K562 (cell line): ENCODE measurements around the gene CHCHD1. TPM values are rescaled to one million over a fixed set of nuclear protein-coding genes. Genes with fewer than 3 reads are reported as not detected.
A peak's percentile ranks its signal among the peaks of the same experiment; 100 is the strongest.

Experiments
- BRF1 ChIP-seq: IDR thresholded peaks from 3 replicates; pipeline ENCODE4 v1.6.1; 2011; ENCODE audit warnings: borderline replicate concordance, mild to moderate bottlenecking; ENCODE audit not compliant: insufficient read length; ENCODE audit errors: extremely low read depth
- CREB1 ChIP-seq, 2 experiments: sonication (generic) in 1 of 2; formaldehyde crosslinking in 1 of 2; IDR thresholded peaks; 2 replicates each; pipeline versions ENCODE4 v1.6.1 to v1.8.0; 2012 to 2022; ENCODE audit warnings: inconsistent platforms in 1 of 2, mild to moderate bottlenecking in 1 of 2, missing genetic modification reagents in 1 of 2, moderate library complexity in 1 of 2
- HDAC2 ChIP-seq: fragments of 450-650 bp; IDR thresholded peaks from 2 replicates; pipeline ENCODE4 v1.6.1; 2016; ENCODE audit warnings: mild to moderate bottlenecking
- HSF4 ChIP-seq: fragments of 250-450 bp; sonication (Bioruptor Pico); IDR thresholded peaks from 2 replicates; pipeline ENCODE4 v2.1.2; 2022; ENCODE audit warnings: mild to moderate bottlenecking, moderate library complexity, borderline replicate concordance
- MAZ ChIP-seq, 2 experiments: fragments of 450-650 bp in 1 of 2; sonication (generic) in 1 of 2; formaldehyde crosslinking; IDR thresholded peaks in 1 of 2; conservative IDR thresholded peaks in 1 of 2; 2 replicates each; pipeline versions ENCODE4 v1.4.0 to v1.5.0; 2020; ENCODE audit warnings: mild to moderate bottlenecking in 1 of 2, missing genetic modification reagents in 1 of 2
- MGA ChIP-seq: fragments of 450-650 bp; IDR thresholded peaks from 2 replicates; pipeline ENCODE4 v1.6.1; 2016; ENCODE audit warnings: mild to moderate bottlenecking, moderate library complexity
- USF1 ChIP-seq: sonication (generic); formaldehyde crosslinking; IDR thresholded peaks from 2 replicates; pipeline ENCODE4 v1.9.0; 2022; ENCODE audit warnings: mild to moderate bottlenecking, missing genetic modification reagents
- ZEB2 ChIP-seq: fragments of 450-650 bp; IDR thresholded peaks from 2 replicates; pipeline ENCODE4 v1.6.1; 2016
- ZNF146 ChIP-seq: IDR thresholded peaks from one replicate; pipeline ENCODE4 v1.6.1; 2018; ENCODE audit warnings: missing compliant biosample characterization; ENCODE audit not compliant: unreplicated experiment
- ZNF589 ChIP-seq: fragments of 200-800 bp; sonication (Bioruptor generic); IDR thresholded peaks from 2 replicates; pipeline ENCODE4 v1.6.1; 2016; ENCODE audit warnings: low read depth, missing genetic modification characterization, missing compliant biosample characterization
- ZNF668 ChIP-seq: fragments of 250-450 bp; sonication (Bioruptor Pico); IDR thresholded peaks from 2 replicates; pipeline ENCODE4 v1.8.0; 2022; ENCODE audit warnings: mild to moderate bottlenecking, inconsistent platforms
- polyA plus RNA-seq, 8 experiments: library from polyadenylated mRNA; depleted of rRNA in 4 of 8; stranded (reverse) in 5 of 8; unstranded in 3 of 8; fragments of >200 nt; fragmentation: Nextera tagmentation in 2 of 8; fragmentation: Illumina TruSeq in 1 of 8; extraction: Ambion mirVana in 2 of 8; extraction: Trizol in 1 of 8; gene quantifications; 2 replicates each; pipeline versions ENCODE4 v1.2.1 to v1.2.3, GENCODE V29; 2011 to 2014; ENCODE audit warnings: inconsistent platforms in 1 of 8, missing spikeins in 1 of 8
- total RNA-seq, 7 experiments: library from RNA; depleted of rRNA in 6 of 7; stranded (reverse); fragments of >200 nt in 6 of 7; fragmentation: Illumina TruSeq in 2 of 7; extraction: Trizol in 2 of 7; gene quantifications; 2 replicates each; pipeline versions ENCODE4 v1.2.1 to v1.2.3, GENCODE V29; 2011 to 2021; ENCODE audit warnings: low replicate concordance in 1 of 7
- TF ChIP-seq, protein P1 (sequence below): conservative IDR thresholded peaks from 2 replicates; pipeline ENCODE4 v1.6.1; 2011; ENCODE audit warnings: low read depth, mild to moderate bottlenecking, low read length; ENCODE audit not compliant: control insufficient read depth

The CHCHD1 gene
- total and polyA plus RNA-seq, 9 of the 15 experiments (the other 6 are each of a cell fraction or from before 2014, with no cell fraction given) = 52.9 to 126 (median 83.4) TPM

DNA sequence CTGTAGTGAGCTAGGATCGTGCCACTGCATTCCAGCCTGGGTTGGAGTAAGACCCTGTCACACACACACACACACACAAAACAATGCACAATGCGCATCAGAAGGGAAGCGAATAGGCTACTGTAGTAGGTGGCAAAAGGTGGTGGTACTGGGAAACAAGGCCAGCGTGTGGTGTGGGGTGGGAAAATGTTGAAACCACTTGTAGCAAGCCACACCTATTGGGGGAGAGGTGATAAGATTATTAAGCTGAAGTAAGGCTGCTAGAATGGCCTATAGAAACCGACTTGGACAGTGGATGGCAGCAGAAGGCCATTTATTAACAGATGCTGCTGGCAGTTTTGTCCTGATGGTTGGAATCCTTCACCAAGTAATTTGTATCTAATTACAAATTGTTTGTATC is 7.2 kb upstream of the CHCHD1 start (continued):
- TF ChIP-seq MGA (peak; percentile 39; the same call in 1 of the 2 replicates), HSF4 (CRISPR knock-in tag) (no peak), ZEB2 (peak; percentile 66), USF1 (CRISPR knock-in tag) (no peak), BRF1 (no peak), ZNF668 (CRISPR knock-in tag) (no peak), CREB1 (IDR thresholded peaks at IDR 0.05) (no peak), CREB1 (CRISPR knock-in tag; IDR thresholded peaks at IDR 0.05) (no peak), MAZ (CRISPR knock-in tag; conservative IDR thresholded peaks at IDR 0.05 in 1 of 2, IDR thresholded peaks at IDR 0.05 in 1 of 2) (peak in 1 of 2 experiments; percentile 25; a peak in 1 of 4 replicates), ZNF589 (CRISPR knock-in tag) (no peak), HDAC2 (peak; percentile 45; the same call in 1 of the 2 replicates), ZNF146 (no peak)
- TF ChIP-seq, protein P1, sequence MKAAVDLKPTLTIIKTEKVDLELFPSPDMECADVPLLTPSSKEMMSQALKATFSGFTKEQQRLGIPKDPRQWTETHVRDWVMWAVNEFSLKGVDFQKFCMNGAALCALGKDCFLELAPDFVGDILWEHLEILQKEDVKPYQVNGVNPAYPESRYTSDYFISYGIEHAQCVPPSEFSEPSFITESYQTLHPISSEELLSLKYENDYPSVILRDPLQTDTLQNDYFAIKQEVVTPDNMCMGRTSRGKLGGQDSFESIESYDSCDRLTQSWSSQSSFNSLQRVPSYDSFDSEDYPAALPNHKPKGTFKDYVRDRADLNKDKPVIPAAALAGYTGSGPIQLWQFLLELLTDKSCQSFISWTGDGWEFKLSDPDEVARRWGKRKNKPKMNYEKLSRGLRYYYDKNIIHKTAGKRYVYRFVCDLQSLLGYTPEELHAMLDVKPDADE = no peak
